GM12878 (cell line): ENCODE measurements around the gene MAPT. TPM values are rescaled to one million over a fixed set of nuclear protein-coding genes. Genes with fewer than 3 reads are reported as not detected.

Source experiments
- ATAC-seq: fragments of 200-7000 bp; cut with Tn5 transposase; 3 replicates; pipeline ENCODE4 v1.9.1; 2020; ENCODE audit warnings: mild to moderate bottlenecking, moderate library complexity
- BruUV-seq: library from RNA; stranded (reverse); fragments of 400-500 nt; replicated peaks from 2 replicates; lab custom pipeline; 2021; lab: Mats Ljungman, UMichigan
- CTCF ChIA-PET: fragments of 300-600 bp; sonication (Branson Sonifier 250); formaldehyde crosslinking; extraction: SDS; loops from one replicate; lab custom pipeline; 2021; ENCODE audit warnings: inconsistent platforms; lab: Yijun Ruan, JAX
- POLR2A ChIA-PET: fragments of 350-600 bp; formaldehyde crosslinking; extraction: SDS; loops from one replicate; lab custom pipeline; 2021; ENCODE audit warnings: inconsistent platforms; lab: Charles Lee
- RAD21 ChIA-PET: fragments of 300-600 bp; sonication (Branson Sonifier 250); formaldehyde crosslinking; loops from one replicate; lab custom pipeline; 2023; ENCODE audit warnings: antibody characterized with exemption; ENCODE audit not compliant: unreplicated experiment; lab: Charles Lee
- SMC1A ChIA-PET: fragments of 300-600 bp; sonication (Branson Sonifier 250); formaldehyde crosslinking; loops from one replicate; lab custom pipeline; 2023; ENCODE audit not compliant: unreplicated experiment, uncharacterized antibody; lab: Charles Lee
- DNase-seq: peaks from one replicate; pipeline ENCODE4 v3.0.0-alpha.2; 2011; ENCODE audit warnings: low read depth, low spot score
- FAIRE-seq: peaks from 3 replicates; lab custom pipeline; 2011; peaks lifted over from hg19 to GRCh38; lab: Jason Lieb, UNC
- H2AFZ ChIP-seq: 2 replicates; pipeline ENCODE4 v1.6.0; 2011; ENCODE audit warnings: low read depth, low read length, control low read depth; ENCODE audit not compliant: control insufficient read depth
- H3K27ac ChIP-seq: 2 replicates; pipeline ENCODE4 v1.5.1; 2011; ENCODE audit warnings: control low read depth; ENCODE audit not compliant: control insufficient read depth, insufficient read depth
- H3K27me3 ChIP-seq, 2 experiments: replicated peaks in 1 of 2; 2 replicates each; pipeline versions ENCODE4 v1.6.0 to v1.6.1; 2011; ENCODE audit warnings: low read length in 1 of 2; ENCODE audit not compliant: control insufficient read depth in 2 of 2, insufficient read depth in 2 of 2
- H3K36me3 ChIP-seq, 2 experiments: 2 replicates each; pipeline ENCODE4 v1.5.1; 2011; ENCODE audit warnings: low read length in 1 of 2; ENCODE audit not compliant: control insufficient read depth in 2 of 2, insufficient read depth in 2 of 2
- H3K4me1 ChIP-seq: 2 replicates; pipeline ENCODE4 v1.6.1; 2011; ENCODE audit warnings: mild to moderate bottlenecking, low read length, moderate library complexity, mixed read lengths; ENCODE audit not compliant: control insufficient read depth, insufficient read depth
- H3K4me2 ChIP-seq: 2 replicates; pipeline ENCODE4 v1.6.0; 2011; ENCODE audit warnings: control low read depth; ENCODE audit not compliant: control insufficient read depth, insufficient read depth
- H3K4me3 ChIP-seq: fragments of 200-600 bp; sonication (generic); 2 replicates; pipeline ENCODE4 v1.5.1; 2016
- H3K79me2 ChIP-seq: 2 replicates; pipeline ENCODE4 v1.6.0; 2011; ENCODE audit warnings: low read length; ENCODE audit not compliant: control insufficient read depth, insufficient read depth
- H3K9ac ChIP-seq: 2 replicates; pipeline ENCODE4 v1.8.0; 2011; ENCODE audit warnings: low read length, control low read depth, mixed read lengths; ENCODE audit not compliant: control insufficient read depth, insufficient read depth
- H3K9me3 ChIP-seq: replicated peaks from 3 replicates; pipeline ENCODE4 v1.5.1; 2011; ENCODE audit warnings: mild to moderate bottlenecking, low read length; ENCODE audit not compliant: control insufficient read depth, insufficient read depth
- H4K20me1 ChIP-seq: 2 replicates; pipeline ENCODE4 v1.6.0; 2011; ENCODE audit not compliant: control insufficient read depth, insufficient read depth
- CEBPZ ChIP-seq: fragments of 150-350 bp; IDR thresholded peaks from 2 replicates; pipeline ENCODE4 v1.6.1; 2016; ENCODE audit warnings: low read depth, low read length
- CHD1 ChIP-seq: IDR thresholded peaks from 2 replicates; pipeline ENCODE4 v1.6.1; 2012; ENCODE audit warnings: low read depth, low read length, improper control_type of control experiment
- CREB1 ChIP-seq: IDR thresholded peaks from 2 replicates; pipeline ENCODE4 v1.6.1; 2012; ENCODE audit warnings: low read depth, mild to moderate bottlenecking, inconsistent platforms
- MLLT1 ChIP-seq: fragments of 450-650 bp; IDR thresholded peaks from 2 replicates; pipeline ENCODE4 v1.6.1; 2016; ENCODE audit warnings: mild to moderate bottlenecking
- NFYB ChIP-seq: IDR thresholded peaks from 2 replicates; pipeline ENCODE4 v1.6.1; 2011; ENCODE audit warnings: low read depth, mild to moderate bottlenecking, low read length, improper control_type of control experiment, moderate library complexity; ENCODE audit not compliant: insufficient read depth
- NR2C2 ChIP-seq: IDR thresholded peaks from 2 replicates; pipeline ENCODE4 v1.6.1; 2011; ENCODE audit warnings: borderline replicate concordance, low read depth; ENCODE audit not compliant: control insufficient read depth, insufficient read length
- SIN3A ChIP-seq: IDR thresholded peaks from 2 replicates; pipeline ENCODE4 v1.6.1; 2012; ENCODE audit warnings: low read depth, low read length, improper control_type of control experiment
- SREBF1 ChIP-seq: IDR thresholded peaks from 2 replicates; pipeline ENCODE4 v1.6.1; 2012; ENCODE audit warnings: mild to moderate bottlenecking, low read length
- SRF ChIP-seq, 2 experiments: IDR thresholded peaks; 2 replicates each; pipeline ENCODE4 v1.6.1; 2011; ENCODE audit warnings: low read depth in 2 of 2, low read length in 2 of 2, mild to moderate bottlenecking in 1 of 2, moderate library complexity in 1 of 2
- TARDBP ChIP-seq: IDR thresholded peaks from 2 replicates; pipeline ENCODE4 v1.6.1; 2016; ENCODE audit warnings: borderline replicate concordance
- TCF7 ChIP-seq: IDR thresholded peaks from 2 replicates; pipeline ENCODE4 v1.6.1; 2014; ENCODE audit warnings: antibody characterized with exemption, borderline replicate concordance
- WRNIP1 ChIP-seq: IDR thresholded peaks from 2 replicates; pipeline ENCODE4 v1.6.1; 2011; ENCODE audit warnings: low read depth, low read length, improper control_type of control experiment, borderline replicate concordance
- YY1 ChIP-seq: IDR thresholded peaks from 2 replicates; pipeline ENCODE4 v1.6.1; 2011; ENCODE audit warnings: low read depth, mild to moderate bottlenecking, low read length
- ZZZ3 ChIP-seq: IDR thresholded peaks from 2 replicates; pipeline ENCODE4 v1.6.1; 2011; ENCODE audit warnings: low read depth; ENCODE audit not compliant: control insufficient read depth, insufficient read length
- WGBS: methylation state at CpG from one replicate; pipeline ENCODE4 v1.1.6; 2016; ENCODE audit warnings: low lambda C conversion rate; ENCODE audit not compliant: insufficient replicate concordance, insufficient coverage; ENCODE audit errors: missing lambda C conversion rate; 5-methylcytosine and 5-hydroxymethylcytosine counted together
- in situ Hi-C: fragments of 300-500 bp; cut with MboI; formaldehyde crosslinking; loops from 9 replicates; pipeline ENCODE4 v1.14.3; 2018; ENCODE audit warnings: mixed read lengths
- intact Hi-C: fragments of 100-400 bp; cut with micrococcal nuclease; formaldehyde crosslinking; loops from one replicate; pipeline ENCODE4 v1.14.2; 2022; ENCODE audit not compliant: unreplicated experiment
- polyA plus RNA-seq, 11 experiments: library from polyadenylated mRNA; depleted of rRNA in 4 of 11; unstranded in 6 of 11; stranded (reverse) in 5 of 11; fragments of >200 nt; fragmentation: Nextera tagmentation in 4 of 11; fragmentation: Illumina TruSeq in 1 of 11; extraction: Ambion mirVana in 4 of 11; extraction: Trizol in 1 of 11; gene quantifications; 1 replicate in 1 of 11; 2 replicates in 10 of 11; pipeline versions ENCODE4 v1.2.1 to v1.2.3, GENCODE V29; 2011 to 2016; ENCODE audit warnings: inconsistent platforms in 2 of 11, missing spikeins in 2 of 11, low read depth in 1 of 11
- total RNA-seq, 4 experiments: library from RNA; depleted of rRNA in 3 of 4; stranded (reverse); fragments of >200 nt in 3 of 4; fragmentation: Illumina TruSeq in 1 of 4; extraction: Trizol in 1 of 4; gene quantifications; 2 replicates each; pipeline versions ENCODE4 v1.2.1 to v1.2.3, GENCODE V29; 2013 to 2021

MAPT gene
- total and polyA plus RNA-seq, 10 of the 15 experiments (the other 5 are each of a cell fraction or from before 2014, with no cell fraction given): under 0.01 to 0.05 (median 0.03) TPM; not detected in 7

GRCh38 chr17:45992175-45992574 is 97.8 kb downstream of the MAPT start:
- no peak overlapping the region for H3K4me2 ChIP-seq
- ATAC-seq (no peak), DNase-seq (no peak), FAIRE-seq (no peak)
- H3K27ac ChIP-seq: no peak overlapping the region
- no peak for TF ChIP-seq ZZZ3
- TF ChIP-seq MLLT1: no peak
- no peak for TF ChIP-seq CEBPZ
- no peak for TF ChIP-seq SRF (IDR thresholded peaks at IDR 0.05; ENCODE audit: low read depth in 2 of 2, low read length in 2 of 2)
- TF ChIP-seq SIN3A: no peak
- no peak for TF ChIP-seq CHD1
- no peak for TF ChIP-seq YY1
- no peak for TF ChIP-seq TCF7
- no peak for TF ChIP-seq CREB1
- no peak for TF ChIP-seq NR2C2
- TF ChIP-seq NFYB: no peak
- no peak for TF ChIP-seq SREBF1
- TF ChIP-seq WRNIP1: no peak
- TF ChIP-seq TARDBP: no peak
- H3K4me3 ChIP-seq: no peak overlapping the region
- in situ Hi-C loops: no loop called here
- ChIA-PET POLR2A (no interaction called here), RAD21 (no interaction called here), SMC1A (interaction anchor here (1.7 kb wide), 1 partner anchor 8 kb away, joined by 3 read pairs; no protein-coding TSS in a partner anchor), CTCF (interaction anchor here (0.6 to 0.7 kb wide), 2 partner anchors 195 to 220 kb away, joined by 3 read pairs; no protein-coding TSS in a partner anchor)
- intact Hi-C loops: no loop called here
- WGBS: 7% methylated on average over 6 of the region's 6 CpGs
- H3K9me3 ChIP-seq: no peaks in the 10 kb centered on the region
- no TSS peak for BruUV-seq
- H3K36me3 ChIP-seq: no peaks in the 10 kb centered on the region
- no peaks in the 10 kb centered on the region for H3K27me3 ChIP-seq
- no peaks in the 10 kb centered on the region for H4K20me1 ChIP-seq
- no peak overlapping the region for H3K9ac ChIP-seq
- no peaks in the 10 kb centered on the region for H3K79me2 ChIP-seq
- no peak overlapping the region for H2AFZ ChIP-seq
- H3K4me1 ChIP-seq: no peaks in the 10 kb centered on the region
